ENCODE data around the gene ELAVL1. TPM values are rescaled to one million over a fixed set of nuclear protein-coding genes. Genes with fewer than 3 reads are reported as not detected.

The ELAVL1 gene
- total and polyA plus RNA-seq, 2 of the 13 experiments (the other 11 are each of a cell fraction or from before 2014, with no cell fraction given), result 27.9 to 38.4 TPM

- TF ChIP-seq, protein P1, sequence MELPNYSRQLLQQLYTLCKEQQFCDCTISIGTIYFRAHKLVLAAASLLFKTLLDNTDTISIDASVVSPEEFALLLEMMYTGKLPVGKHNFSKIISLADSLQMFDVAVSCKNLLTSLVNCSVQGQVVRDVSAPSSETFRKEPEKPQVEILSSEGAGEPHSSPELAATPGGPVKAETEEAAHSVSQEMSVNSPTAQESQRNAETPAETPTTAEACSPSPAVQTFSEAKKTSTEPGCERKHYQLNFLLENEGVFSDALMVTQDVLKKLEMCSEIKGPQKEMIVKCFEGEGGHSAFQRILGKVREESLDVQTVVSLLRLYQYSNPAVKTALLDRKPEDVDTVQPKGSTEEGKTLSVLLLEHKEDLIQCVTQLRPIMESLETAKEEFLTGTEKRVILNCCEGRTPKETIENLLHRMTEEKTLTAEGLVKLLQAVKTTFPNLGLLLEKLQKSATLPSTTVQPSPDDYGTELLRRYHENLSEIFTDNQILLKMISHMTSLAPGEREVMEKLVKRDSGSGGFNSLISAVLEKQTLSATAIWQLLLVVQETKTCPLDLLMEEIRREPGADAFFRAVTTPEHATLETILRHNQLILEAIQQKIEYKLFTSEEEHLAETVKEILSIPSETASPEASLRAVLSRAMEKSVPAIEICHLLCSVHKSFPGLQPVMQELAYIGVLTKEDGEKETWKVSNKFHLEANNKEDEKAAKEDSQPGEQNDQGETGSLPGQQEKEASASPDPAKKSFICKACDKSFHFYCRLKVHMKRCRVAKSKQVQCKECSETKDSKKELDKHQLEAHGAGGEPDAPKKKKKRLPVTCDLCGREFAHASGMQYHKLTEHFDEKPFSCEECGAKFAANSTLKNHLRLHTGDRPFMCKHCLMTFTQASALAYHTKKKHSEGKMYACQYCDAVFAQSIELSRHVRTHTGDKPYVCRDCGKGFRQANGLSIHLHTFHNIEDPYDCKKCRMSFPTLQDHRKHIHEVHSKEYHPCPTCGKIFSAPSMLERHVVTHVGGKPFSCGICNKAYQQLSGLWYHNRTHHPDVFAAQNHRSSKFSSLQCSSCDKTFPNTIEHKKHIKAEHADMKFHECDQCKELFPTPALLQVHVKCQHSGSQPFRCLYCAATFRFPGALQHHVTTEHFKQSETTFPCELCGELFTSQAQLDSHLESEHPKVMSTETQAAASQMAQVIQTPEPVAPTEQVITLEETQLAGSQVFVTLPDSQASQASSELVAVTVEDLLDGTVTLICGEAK (IDR thresholded peaks at IDR 0.05), result no peak
- TF ChIP-seq, protein P1 (CRISPR knock-in tag; IDR thresholded peaks at IDR 0.05), result peak; percentile 80
- peak; percentile 26; the same call in 1 of the 2 replicates for TF ChIP-seq TARDBP (CRISPR knock-in tag; IDR thresholded peaks at IDR 0.05)
- no peak for TF ChIP-seq MLX (CRISPR knock-in tag; IDR thresholded peaks at IDR 0.05)
- TF ChIP-seq TIGD3 (CRISPR knock-in tag; IDR thresholded peaks at IDR 0.05; ENCODE audit: borderline replicate concordance), result no peak
- TF ChIP-seq ZNF782 (CRISPR knock-in tag; IDR thresholded peaks at IDR 0.05; ENCODE audit: borderline replicate concordance), result 0 out of 2 replicates have a peak, but pooled peaks have one; percentile 29
- peak; percentile 88; the same call in 1 of the 2 replicates for TF ChIP-seq GTF3A (CRISPR knock-in tag; conservative IDR thresholded peaks at IDR 0.05)
- TF ChIP-seq, protein P2, sequence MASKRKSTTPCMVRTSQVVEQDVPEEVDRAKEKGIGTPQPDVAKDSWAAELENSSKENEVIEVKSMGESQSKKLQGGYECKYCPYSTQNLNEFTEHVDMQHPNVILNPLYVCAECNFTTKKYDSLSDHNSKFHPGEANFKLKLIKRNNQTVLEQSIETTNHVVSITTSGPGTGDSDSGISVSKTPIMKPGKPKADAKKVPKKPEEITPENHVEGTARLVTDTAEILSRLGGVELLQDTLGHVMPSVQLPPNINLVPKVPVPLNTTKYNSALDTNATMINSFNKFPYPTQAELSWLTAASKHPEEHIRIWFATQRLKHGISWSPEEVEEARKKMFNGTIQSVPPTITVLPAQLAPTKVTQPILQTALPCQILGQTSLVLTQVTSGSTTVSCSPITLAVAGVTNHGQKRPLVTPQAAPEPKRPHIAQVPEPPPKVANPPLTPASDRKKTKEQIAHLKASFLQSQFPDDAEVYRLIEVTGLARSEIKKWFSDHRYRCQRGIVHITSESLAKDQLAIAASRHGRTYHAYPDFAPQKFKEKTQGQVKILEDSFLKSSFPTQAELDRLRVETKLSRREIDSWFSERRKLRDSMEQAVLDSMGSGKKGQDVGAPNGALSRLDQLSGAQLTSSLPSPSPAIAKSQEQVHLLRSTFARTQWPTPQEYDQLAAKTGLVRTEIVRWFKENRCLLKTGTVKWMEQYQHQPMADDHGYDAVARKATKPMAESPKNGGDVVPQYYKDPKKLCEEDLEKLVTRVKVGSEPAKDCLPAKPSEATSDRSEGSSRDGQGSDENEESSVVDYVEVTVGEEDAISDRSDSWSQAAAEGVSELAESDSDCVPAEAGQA (IDR thresholded peaks at IDR 0.05; ENCODE audit: low read depth), result peak; percentile 46; the same call in 1 of the 2 replicates
- TF ChIP-seq, protein P2 (CRISPR knock-in tag; IDR thresholded peaks at IDR 0.05; ENCODE audit: borderline replicate concordance), result no peak
- TF ChIP-seq NPAS2 (CRISPR knock-in tag; IDR thresholded peaks at IDR 0.05; ENCODE audit: borderline replicate concordance), result no peak
- TF ChIP-seq HNRNPH1 (optimal IDR thresholded peaks at IDR 0.05; ENCODE audit: low read depth, low read length), result no peak
These were observed at the start of gene ELAVL1 (continued) for GRCh38 chr19:8005534-8006256.
